Sigmoid colon (tissue), 7 donors: ENCODE results near the gene FRY. TPM values are rescaled to one million over a fixed set of nuclear protein-coding genes. Genes with fewer than 3 reads are reported as not detected.

Experiments
- DNase-seq: peaks from one replicate; pipeline ENCODE4 v3.0.0-alpha.2; 2019
- H3K27ac ChIP-seq, 4 donors: fragments of 200-600 bp; sonication (generic); one replicate each; pipeline ENCODE4 v1.5.1; 2016 to 2019; ENCODE audit warnings: mild to moderate bottlenecking in 1 of 4
- H3K27me3 ChIP-seq, 3 donors: fragments of 200-600 bp; sonication (generic); one replicate each; pipeline ENCODE4 v1.5.1; 2019; ENCODE audit warnings: mild to moderate bottlenecking in 1 of 3
- H3K36me3 ChIP-seq, 4 donors: fragments of 200-600 bp; sonication (generic); one replicate each; pipeline ENCODE4 v1.5.1; 2016 to 2019
- H3K4me1 ChIP-seq, 4 donors: fragments of 200-600 bp; sonication (generic); one replicate each; pipeline ENCODE4 v1.5.1; 2017 to 2019
- H3K4me3 ChIP-seq, 4 donors: fragments of 200-600 bp; sonication (generic); one replicate each; pipeline ENCODE4 v1.5.1; 2017 to 2019; ENCODE audit warnings: mild to moderate bottlenecking in 2 of 4, moderate library complexity in 1 of 4
- H3K9me3 ChIP-seq, 4 donors: fragments of 200-600 bp in 3 of 4; sonication (generic) in 3 of 4; one replicate each; pipeline versions ENCODE4 v1.5.1 to v1.6.1; 2013 to 2019
- EP300 ChIP-seq, 4 donors: sonication (generic); formaldehyde crosslinking; IDR thresholded peaks; one replicate each; pipeline ENCODE4 v1.6.1; 2017; ENCODE audit warnings: antibody characterized with exemption in 4 of 4
- POLR2A ChIP-seq, 2 donors: fragments of 450-650 bp; IDR thresholded peaks; one replicate each; pipeline ENCODE4 v1.6.1; 2016; ENCODE audit warnings: antibody characterized with exemption in 2 of 2, mild to moderate bottlenecking in 2 of 2, moderate library complexity in 2 of 2
- POLR2AphosphoS5 ChIP-seq, 4 donors: sonication (generic); formaldehyde crosslinking; IDR thresholded peaks; one replicate each; pipeline ENCODE4 v1.6.1; 2017; ENCODE audit warnings: antibody characterized with exemption in 4 of 4
- WGBS, 2 donors: extraction: QIAGEN DNeasy Blood & Tissue Kit; methylation state at CpG; one replicate each; pipeline ENCODE4 v1.1.7; 2013; 5-methylcytosine and 5-hydroxymethylcytosine counted together
- intact Hi-C: fragments of 100-400 bp; cut with DNase I; formaldehyde crosslinking; loops from one replicate; pipeline ENCODE4 v1.15.1; 2023
- polyA plus RNA-seq, 3 donors: library from polyadenylated mRNA; stranded (reverse); fragments of 200-250 nt; gene quantifications; one replicate each; pipeline ENCODE4 v1.2.3, GENCODE V29; 2013
- total RNA-seq, 4 donors: library from RNA; depleted of rRNA; stranded (reverse); fragments of >200 nt; gene quantifications; one replicate each; pipeline ENCODE4 v1.1.0, GENCODE V29; 2016
- TF ChIP-seq, protein P1 (sequence below), 4 experiments: fragments of 450-650 bp in 3 of 4; fragments of 200-600 bp in 1 of 4; IDR thresholded peaks; one replicate each; pipeline ENCODE4 v1.5.1; 2016 to 2019; ENCODE audit warnings: antibody characterized with exemption in 4 of 4, mild to moderate bottlenecking in 3 of 4, moderate library complexity in 2 of 4
- donor health status: healthy with polysubstance abuse.
- donor health status: Bipolar disorder and iron deficiency.
- donor health status: healthy.

FRY gene
- total and polyA plus RNA-seq, 7 donors: 1.4 to 118 (median 26.7) TPM

- WGBS, 2 donors: 69 to 89% methylated on average over 2 of the region's 2 CpGs
- no peak for DNase-seq
- H3K9me3 ChIP-seq: no peaks in the 10 kb centered on the region
- TF ChIP-seq POLR2AphosphoS5 (IDR thresholded peaks at IDR 0.05): no peak
- TF ChIP-seq, protein P1, sequence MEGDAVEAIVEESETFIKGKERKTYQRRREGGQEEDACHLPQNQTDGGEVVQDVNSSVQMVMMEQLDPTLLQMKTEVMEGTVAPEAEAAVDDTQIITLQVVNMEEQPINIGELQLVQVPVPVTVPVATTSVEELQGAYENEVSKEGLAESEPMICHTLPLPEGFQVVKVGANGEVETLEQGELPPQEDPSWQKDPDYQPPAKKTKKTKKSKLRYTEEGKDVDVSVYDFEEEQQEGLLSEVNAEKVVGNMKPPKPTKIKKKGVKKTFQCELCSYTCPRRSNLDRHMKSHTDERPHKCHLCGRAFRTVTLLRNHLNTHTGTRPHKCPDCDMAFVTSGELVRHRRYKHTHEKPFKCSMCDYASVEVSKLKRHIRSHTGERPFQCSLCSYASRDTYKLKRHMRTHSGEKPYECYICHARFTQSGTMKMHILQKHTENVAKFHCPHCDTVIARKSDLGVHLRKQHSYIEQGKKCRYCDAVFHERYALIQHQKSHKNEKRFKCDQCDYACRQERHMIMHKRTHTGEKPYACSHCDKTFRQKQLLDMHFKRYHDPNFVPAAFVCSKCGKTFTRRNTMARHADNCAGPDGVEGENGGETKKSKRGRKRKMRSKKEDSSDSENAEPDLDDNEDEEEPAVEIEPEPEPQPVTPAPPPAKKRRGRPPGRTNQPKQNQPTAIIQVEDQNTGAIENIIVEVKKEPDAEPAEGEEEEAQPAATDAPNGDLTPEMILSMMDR (IDR thresholded peaks at IDR 0.05): no peak
- no peak for TF ChIP-seq POLR2A (IDR thresholded peaks at IDR 0.05)
- no peak for TF ChIP-seq EP300 (IDR thresholded peaks at IDR 0.05)
- intact Hi-C loops: no loop called here
- H3K4me3 ChIP-seq: no peak overlapping the region
- H3K4me1 ChIP-seq: peaks cover 0 to 5% (median 0%) of the 10 kb centered on the region in 4 donors
- H3K27ac ChIP-seq: no peak overlapping the region
- H3K36me3 ChIP-seq: peaks cover 0 to 22% (median 0%) of the 10 kb centered on the region in 4 donors
- no peaks in the 10 kb centered on the region for H3K27me3 ChIP-seq
These were observed 108.5 kb downstream of the FRY start for GRCh38 chr13:32140109-32140508.

- intact Hi-C loops: no loop called here
- Histone ChIP-seq H3K27ac (no peak overlapping the region), H3K9me3 (no peaks in the 10 kb centered on the region), H3K27me3 (no peaks in the 10 kb centered on the region), H3K4me3 (no peak overlapping the region), H3K4me1 (no peaks in the 10 kb centered on the region), H3K36me3 (peaks cover 0 to 10% (median 0%) of the 10 kb centered on the region in 4 donors)
- 0 to 2% methylated on average over 1 of the region's 1 CpG for WGBS, 2 donors
- DNase-seq: no peak
- TF ChIP-seq POLR2A (IDR thresholded peaks at IDR 0.05) (no peak), POLR2AphosphoS5 (IDR thresholded peaks at IDR 0.05) (no peak), EP300 (IDR thresholded peaks at IDR 0.05) (no peak)
- TF ChIP-seq, protein P1 (IDR thresholded peaks at IDR 0.05): no peak
These were observed 109.9 kb downstream of the FRY start for GRCh38 chr13:32141462-32141861.

- intact Hi-C loops: no loop called here
- no peak overlapping the region for H3K4me3 ChIP-seq
- WGBS, 2 donors: 83 to 94% methylated on average over 1 of the region's 1 CpG
- H3K27me3 ChIP-seq: no peaks in the 10 kb centered on the region
- DNase-seq: no peak
- peaks cover 0 to 4% (median 0%) of the 10 kb centered on the region in 4 donors for H3K36me3 ChIP-seq
- no peaks in the 10 kb centered on the region for H3K4me1 ChIP-seq
- TF ChIP-seq, protein P1 (IDR thresholded peaks at IDR 0.05): no peak
- TF ChIP-seq POLR2A (IDR thresholded peaks at IDR 0.05) (no peak), POLR2AphosphoS5 (IDR thresholded peaks at IDR 0.05) (no peak), EP300 (IDR thresholded peaks at IDR 0.05) (no peak)
- H3K27ac ChIP-seq: no peak overlapping the region
- H3K9me3 ChIP-seq: no peaks in the 10 kb centered on the region
These were observed 110.5 kb downstream of the FRY start for GRCh38 chr13:32142115-32142514.

GRCh38 chr13:32142956-32143375, 111.4 kb downstream of the FRY start:
- Histone ChIP-seq H3K4me1 (peaks cover 0 to 7% (median 4%) of the 10 kb centered on the region in 4 donors), H3K27me3 (no peaks in the 10 kb centered on the region), H3K9me3 (no peaks in the 10 kb centered on the region), H3K4me3 (no peak overlapping the region), H3K27ac (no peak overlapping the region), H3K36me3 (no peaks in the 10 kb centered on the region)
- no peak for DNase-seq
- intact Hi-C loops: no loop called here
- TF ChIP-seq, protein P1 (IDR thresholded peaks at IDR 0.05): no peak
- TF ChIP-seq EP300 (IDR thresholded peaks at IDR 0.05) (no peak), POLR2AphosphoS5 (IDR thresholded peaks at IDR 0.05) (no peak), POLR2A (IDR thresholded peaks at IDR 0.05) (no peak)

GRCh38 chr13:32147193-32147592, 115.6 kb downstream of the FRY start:
- Histone ChIP-seq H3K4me1 (peaks cover 0 to 41% (median 36%) of the 10 kb centered on the region in 4 donors), H3K9me3 (no peaks in the 10 kb centered on the region), H3K4me3 (no peak overlapping the region), H3K27ac (peak overlapping the region in 3 of 4 donors; percentile 30 to 65 (median 58)), H3K36me3 (no peaks in the 10 kb centered on the region), H3K27me3 (no peaks in the 10 kb centered on the region)
- WGBS, 2 donors: 82 to 88% methylated on average over 2 of the region's 2 CpGs
- no peak for DNase-seq
- intact Hi-C loops: no loop called here
- TF ChIP-seq, protein P1 (IDR thresholded peaks at IDR 0.05): no peak
- TF ChIP-seq EP300 (IDR thresholded peaks at IDR 0.05): no peak
- no peak for TF ChIP-seq POLR2A (IDR thresholded peaks at IDR 0.05)
- TF ChIP-seq POLR2AphosphoS5 (IDR thresholded peaks at IDR 0.05): no peak
